T-helper 9 cell (primary cell): Measurements from ENCODE around the gene TRIM71.

ENCODE experiments used
- DNase-seq: peaks from one replicate; pipeline ENCODE4 v3.0.0-alpha.2; 2020

The TRIM71 gene

GRCh38 chr3:32868719-32869512 lies 51.1 kb downstream of the TRIM71 start:
- DNase-seq = no peak

- no peak for DNase-seq
Observed at GRCh38 chr3:32869513-32870047, 51.8 kb downstream of the TRIM71 start.

GRCh38 chr3:32870373-32871095 lies 52.7 kb downstream of the TRIM71 start:
- no peak for DNase-seq

- DNase-seq = no peak
Observed at GRCh38 chr3:32871273-32871672, 53.5 kb downstream of the TRIM71 start.

- DNase-seq = no peak
Observed at GRCh38 chr3:32872487-32873382, 54.9 kb downstream of the TRIM71 start.

GRCh38 chr3:32873531-32874130 lies 55.8 kb downstream of the TRIM71 start:
- DNase-seq = no peak

GRCh38 chr3:32876920-32877319 lies 59.1 kb downstream of the TRIM71 start:
- DNase-seq = no peak

- DNase-seq = no peak
Observed at GRCh38 chr3:32877598-32877997, 59.8 kb downstream of the TRIM71 start.

GRCh38 chr3:32880225-32880624 lies 62.4 kb downstream of the TRIM71 start:
- DNase-seq = no peak

- no peak for DNase-seq
Observed at GRCh38 chr3:32881624-32882023, 63.8 kb downstream of the TRIM71 start.

- no peak for DNase-seq
Observed at GRCh38 chr3:32882189-32882588, 64.4 kb downstream of the TRIM71 start.

GRCh38 chr3:32882603-32883025 lies 64.8 kb downstream of the TRIM71 start:
- no peak for DNase-seq

- no peak for DNase-seq
Observed at GRCh38 chr3:32883817-32884216, 66.0 kb downstream of the TRIM71 start.

GRCh38 chr3:32884591-32884990 lies 66.8 kb downstream of the TRIM71 start:
- DNase-seq = no peak

- DNase-seq = no peak
Observed at GRCh38 chr3:32885283-32885901, 67.6 kb downstream of the TRIM71 start.

- DNase-seq = no peak
Observed at GRCh38 chr3:32886296-32886695, 68.5 kb downstream of the TRIM71 start.

GRCh38 chr3:32886911-32887310 lies 69.1 kb downstream of the TRIM71 start:
- DNase-seq = no peak

GRCh38 chr3:32888739-32889138 lies 70.9 kb downstream of the TRIM71 start:
- DNase-seq = no peak

GRCh38 chr3:32890420-32891276 lies 72.9 kb downstream of the TRIM71 start:
- no peak for DNase-seq

GRCh38 chr3:32891365-32891764 lies 73.6 kb downstream of the TRIM71 start:
- no peak for DNase-seq
